Measurements from ENCODE around the gene ANP32D. TPM values are rescaled to one million over a fixed set of nuclear protein-coding genes. Genes with fewer than 3 reads are reported as not detected.
"Not testable (repeated sequence)": the region's sequence is repeated elsewhere in the genome, so short reads cannot be mapped to it uniquely, and the experiment has no call there.

ANP32D gene
- total RNA-seq, 2 experiments from 2014 or later, result not detected

GRCh38 chr12:48454667-48455066, 17.7 kb upstream of the ANP32D start:
- H3K27ac ChIP-seq (ENCODE audit: low read depth, low read length, poor library complexity, severe bottlenecking), result no peak overlapping the region
- H3K36me3 ChIP-seq (ENCODE audit: insufficient read depth, low read length), result no peaks in the 10 kb centered on the region
- no peaks in the 10 kb centered on the region for H4K20me1 ChIP-seq (ENCODE audit: insufficient read depth, low read length)
- TF ChIP-seq EZH2phosphoT487 (IDR thresholded peaks at IDR 0.05; ENCODE audit: borderline replicate concordance, low read depth, low read length) (no peak), CTCF (conservative IDR thresholded peaks at IDR 0.05; ENCODE audit: low read length) (peak; percentile 57)
- intact Hi-C loops (cut with micrococcal nuclease; ENCODE audit: unreplicated experiment), result no loop called here
- CTCF ChIA-PET (ENCODE audit: unreplicated experiment), result no interaction called here
- no peaks in the 10 kb centered on the region for H3K4me1 ChIP-seq (ENCODE audit: insufficient read depth, low read length, poor library complexity, severe bottlenecking)
- H3K4me3 ChIP-seq (ENCODE audit: low read depth, low read length, poor library complexity, severe bottlenecking), result no peak overlapping the region
- H3K4me2 ChIP-seq (ENCODE audit: low read length), result no peak overlapping the region
- no peaks in the 10 kb centered on the region for H3K79me2 ChIP-seq (ENCODE audit: insufficient read depth, low read depth, low read length)
- H3K9me3 ChIP-seq (ENCODE audit: low read length), result no peaks in the 10 kb centered on the region
- DNase-seq (ENCODE audit: low spot score), result peak; percentile 11
- no peaks in the 10 kb centered on the region for H3K9me2 ChIP-seq (ENCODE audit: insufficient read depth, low read length)
- no TSS peak for BruUV-seq (replicated peaks)
- H2AFZ ChIP-seq (ENCODE audit: low read length), result no peak overlapping the region
- POLR2A ChIA-PET, result no interaction called here

- no peaks in the 10 kb centered on the region for H3K4me1 ChIP-seq (ENCODE audit: insufficient read depth, low read length, poor library complexity, severe bottlenecking)
- no peaks in the 10 kb centered on the region for H3K9me2 ChIP-seq (ENCODE audit: insufficient read depth, low read length)
- BruUV-seq (replicated peaks), result no TSS peak
- no peaks in the 10 kb centered on the region for H3K36me3 ChIP-seq (ENCODE audit: insufficient read depth, low read length)
- H3K4me3 ChIP-seq (ENCODE audit: low read depth, low read length, poor library complexity, severe bottlenecking), result no peak overlapping the region
- no peaks in the 10 kb centered on the region for H3K79me2 ChIP-seq (ENCODE audit: insufficient read depth, low read depth, low read length)
- H3K9me3 ChIP-seq (ENCODE audit: low read length), result no peaks in the 10 kb centered on the region
- no peak overlapping the region for H3K4me2 ChIP-seq (ENCODE audit: low read length)
- H2AFZ ChIP-seq (ENCODE audit: low read length), result no peak overlapping the region
- ChIA-PET CTCF (ENCODE audit: unreplicated experiment) (no interaction called here), POLR2A (interaction anchor here (1.5 kb wide), 1 partner anchor 9 kb away, joined by 4 read pairs; no protein-coding TSS in a partner anchor)
- TF ChIP-seq EZH2phosphoT487 (IDR thresholded peaks at IDR 0.05; ENCODE audit: borderline replicate concordance, low read depth, low read length) (no peak), CTCF (conservative IDR thresholded peaks at IDR 0.05; ENCODE audit: low read length) (no peak)
- no peaks in the 10 kb centered on the region for H4K20me1 ChIP-seq (ENCODE audit: insufficient read depth, low read length)
- intact Hi-C loops (cut with micrococcal nuclease; ENCODE audit: unreplicated experiment), result no loop called here
- no peak overlapping the region for H3K27ac ChIP-seq (ENCODE audit: low read depth, low read length, poor library complexity, severe bottlenecking)
- DNase-seq (ENCODE audit: low spot score), result no peak
Measured at GRCh38 chr12:48455116-48455515, 17.2 kb upstream of the ANP32D start.

- no peak for TF ChIP-seq EZH2phosphoT487 (IDR thresholded peaks at IDR 0.05; ENCODE audit: borderline replicate concordance, low read depth, low read length)
- no peak for TF ChIP-seq CTCF (conservative IDR thresholded peaks at IDR 0.05; ENCODE audit: low read length)
- DNase-seq (ENCODE audit: low spot score), result no peak
- Histone ChIP-seq H3K4me2 (ENCODE audit: low read length) (no peak overlapping the region), H3K9me3 (ENCODE audit: low read length) (no peaks in the 10 kb centered on the region), H3K4me1 (ENCODE audit: insufficient read depth, low read length, poor library complexity, severe bottlenecking) (no peaks in the 10 kb centered on the region), H3K27ac (ENCODE audit: low read depth, low read length, poor library complexity, severe bottlenecking) (no peak overlapping the region), H4K20me1 (ENCODE audit: insufficient read depth, low read length) (no peaks in the 10 kb centered on the region), H3K36me3 (ENCODE audit: insufficient read depth, low read length) (no peaks in the 10 kb centered on the region), H3K9me2 (ENCODE audit: insufficient read depth, low read length) (no peaks in the 10 kb centered on the region), H3K79me2 (ENCODE audit: insufficient read depth, low read depth, low read length) (no peaks in the 10 kb centered on the region), H2AFZ (ENCODE audit: low read length) (no peak overlapping the region), H3K4me3 (ENCODE audit: low read depth, low read length, poor library complexity, severe bottlenecking) (no peak overlapping the region)
- ChIA-PET CTCF (ENCODE audit: unreplicated experiment) (no interaction called here), POLR2A (no interaction called here)
- BruUV-seq (replicated peaks), result no TSS peak
- intact Hi-C loops (cut with micrococcal nuclease; ENCODE audit: unreplicated experiment), result no loop called here
Measured at GRCh38 chr12:48459259-48459658, 13.1 kb upstream of the ANP32D start.

- H3K9me3 ChIP-seq (ENCODE audit: low read length), result 0 out of 2 replicates have a peak, but pooled peaks cover 13% of the 10 kb centered on the region
- CTCF ChIA-PET (ENCODE audit: unreplicated experiment); H3K4me2 ChIP-seq (ENCODE audit: low read length); H3K27ac ChIP-seq (ENCODE audit: low read depth, low read length, poor library complexity, severe bottlenecking); H3K4me1 ChIP-seq (ENCODE audit: insufficient read depth, low read length, poor library complexity, severe bottlenecking); POLR2A ChIA-PET; H3K4me3 ChIP-seq (ENCODE audit: low read depth, low read length, poor library complexity, severe bottlenecking); H3K36me3 ChIP-seq (ENCODE audit: insufficient read depth, low read length); DNase-seq (ENCODE audit: low spot score); H3K79me2 ChIP-seq (ENCODE audit: insufficient read depth, low read depth, low read length); H3K9me2 ChIP-seq (ENCODE audit: insufficient read depth, low read length); H4K20me1 ChIP-seq (ENCODE audit: insufficient read depth, low read length); BruUV-seq (replicated peaks); H2AFZ ChIP-seq (ENCODE audit: low read length); intact Hi-C loops (cut with micrococcal nuclease; ENCODE audit: unreplicated experiment): not testable (repeated sequence)
Measured at GRCh38 chr12:48469027-48469426, 3.3 kb upstream of the ANP32D start.
